Lower leg skin (tissue), 3 donors: ENCODE measurements around the gene ABHD12.

Source experiments
- POLR2A ChIP-seq, 2 donors: fragments of 450-650 bp; IDR thresholded peaks; one replicate each; pipeline ENCODE4 v1.6.1; 2016 to 2017; ENCODE audit warnings: antibody characterized with exemption in 2 of 2, mild to moderate bottlenecking in 1 of 2, moderate library complexity in 1 of 2
- TF ChIP-seq, protein P1 (sequence below), 3 donors: fragments of 450-650 bp; IDR thresholded peaks; one replicate each; pipeline ENCODE4 v1.5.1; 2016; ENCODE audit warnings: antibody characterized with exemption in 3 of 3, mild to moderate bottlenecking in 3 of 3, moderate library complexity in 2 of 3

DNA sequence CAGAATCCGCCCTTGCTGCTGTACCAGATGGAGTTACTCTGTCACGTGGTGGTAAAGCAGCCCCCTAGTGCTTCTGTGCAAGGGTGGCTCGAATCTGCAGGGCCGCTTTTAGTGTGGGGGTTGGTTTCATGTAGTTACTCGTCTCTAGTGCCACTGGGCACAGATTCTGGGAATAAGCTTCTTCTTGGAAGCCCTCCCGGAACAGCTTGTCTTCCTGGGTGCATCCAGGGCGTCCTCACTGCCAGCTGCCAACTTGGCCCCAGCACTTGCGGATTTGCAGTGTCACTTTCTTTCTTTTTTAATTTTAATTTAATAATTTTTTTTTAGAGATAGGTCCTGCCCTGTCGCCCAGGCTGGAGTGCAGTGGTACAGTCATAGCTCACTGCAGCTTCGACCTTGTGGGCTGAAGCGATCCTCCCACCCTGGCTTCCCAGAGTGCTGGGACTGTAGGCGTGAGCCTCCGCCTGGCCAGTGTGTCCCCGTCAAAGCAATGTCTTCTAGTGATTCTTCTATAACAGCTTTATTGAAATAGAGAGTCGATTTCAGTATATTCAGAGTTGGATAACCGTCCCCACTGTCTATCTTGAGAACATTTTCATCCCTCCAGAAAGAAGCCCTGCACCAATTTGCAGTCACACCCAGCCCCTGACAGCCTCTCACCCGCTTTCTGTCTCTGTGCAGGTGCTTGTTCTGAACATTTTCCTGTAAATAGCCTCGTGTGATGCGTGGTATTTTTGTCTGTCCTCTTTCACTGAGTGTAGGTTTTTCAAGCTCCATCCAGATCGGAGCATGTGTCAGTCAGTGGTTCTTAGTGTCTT is 116.9 kb downstream of the ABHD12 start:
- TF ChIP-seq, protein P1, sequence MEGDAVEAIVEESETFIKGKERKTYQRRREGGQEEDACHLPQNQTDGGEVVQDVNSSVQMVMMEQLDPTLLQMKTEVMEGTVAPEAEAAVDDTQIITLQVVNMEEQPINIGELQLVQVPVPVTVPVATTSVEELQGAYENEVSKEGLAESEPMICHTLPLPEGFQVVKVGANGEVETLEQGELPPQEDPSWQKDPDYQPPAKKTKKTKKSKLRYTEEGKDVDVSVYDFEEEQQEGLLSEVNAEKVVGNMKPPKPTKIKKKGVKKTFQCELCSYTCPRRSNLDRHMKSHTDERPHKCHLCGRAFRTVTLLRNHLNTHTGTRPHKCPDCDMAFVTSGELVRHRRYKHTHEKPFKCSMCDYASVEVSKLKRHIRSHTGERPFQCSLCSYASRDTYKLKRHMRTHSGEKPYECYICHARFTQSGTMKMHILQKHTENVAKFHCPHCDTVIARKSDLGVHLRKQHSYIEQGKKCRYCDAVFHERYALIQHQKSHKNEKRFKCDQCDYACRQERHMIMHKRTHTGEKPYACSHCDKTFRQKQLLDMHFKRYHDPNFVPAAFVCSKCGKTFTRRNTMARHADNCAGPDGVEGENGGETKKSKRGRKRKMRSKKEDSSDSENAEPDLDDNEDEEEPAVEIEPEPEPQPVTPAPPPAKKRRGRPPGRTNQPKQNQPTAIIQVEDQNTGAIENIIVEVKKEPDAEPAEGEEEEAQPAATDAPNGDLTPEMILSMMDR (IDR thresholded peaks at IDR 0.05) = no peak
- no peak for TF ChIP-seq POLR2A (IDR thresholded peaks at IDR 0.05)
